Tibial nerve (tissue), 4 donors: ENCODE data around the gene ELOVL6.

Experiments used
- EP300 ChIP-seq, 2 donors: sonication (generic); formaldehyde crosslinking; IDR thresholded peaks; one replicate each; pipeline ENCODE4 v1.6.1; 2017; ENCODE audit warnings: antibody characterized with exemption in 2 of 2, mild to moderate bottlenecking in 1 of 2
- POLR2A ChIP-seq, 2 donors: fragments of 450-650 bp; IDR thresholded peaks; one replicate each; pipeline ENCODE4 v1.6.1; 2017; ENCODE audit warnings: antibody characterized with exemption in 2 of 2, mild to moderate bottlenecking in 2 of 2, moderate library complexity in 2 of 2
- TF ChIP-seq, protein P1 (sequence below), 5 experiments: fragments of 200-600 bp in 3 of 5; fragments of 450-650 bp in 2 of 5; sonication (generic) in 3 of 5; IDR thresholded peaks; one replicate each; pipeline ENCODE4 v1.5.1; 2016 to 2019; ENCODE audit warnings: antibody characterized with exemption in 5 of 5, mild to moderate bottlenecking in 3 of 5, moderate library complexity in 2 of 5

DNA sequence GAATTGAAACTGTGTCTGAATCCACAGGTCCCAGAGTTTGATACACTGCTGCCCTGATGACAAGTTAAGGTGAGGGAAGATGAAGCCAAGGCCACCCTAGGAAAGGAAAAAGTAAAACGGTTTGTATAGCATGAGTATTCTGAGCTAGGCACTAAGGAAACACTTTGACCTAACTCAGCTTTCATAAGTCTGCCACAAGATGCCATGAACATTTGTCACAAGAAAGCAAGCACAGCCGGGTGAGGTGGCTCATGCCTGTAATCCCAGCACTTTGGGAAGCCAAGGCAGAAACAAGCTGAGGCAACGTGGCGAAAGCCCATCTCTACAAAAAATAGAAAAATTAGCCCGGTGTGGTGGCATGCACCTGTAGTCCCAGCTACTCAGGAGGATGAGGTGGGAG lies 34.2 kb downstream of the ELOVL6 start:
- TF ChIP-seq POLR2A (IDR thresholded peaks at IDR 0.05) (no peak), EP300 (IDR thresholded peaks at IDR 0.05) (no peak)
- TF ChIP-seq, protein P1, sequence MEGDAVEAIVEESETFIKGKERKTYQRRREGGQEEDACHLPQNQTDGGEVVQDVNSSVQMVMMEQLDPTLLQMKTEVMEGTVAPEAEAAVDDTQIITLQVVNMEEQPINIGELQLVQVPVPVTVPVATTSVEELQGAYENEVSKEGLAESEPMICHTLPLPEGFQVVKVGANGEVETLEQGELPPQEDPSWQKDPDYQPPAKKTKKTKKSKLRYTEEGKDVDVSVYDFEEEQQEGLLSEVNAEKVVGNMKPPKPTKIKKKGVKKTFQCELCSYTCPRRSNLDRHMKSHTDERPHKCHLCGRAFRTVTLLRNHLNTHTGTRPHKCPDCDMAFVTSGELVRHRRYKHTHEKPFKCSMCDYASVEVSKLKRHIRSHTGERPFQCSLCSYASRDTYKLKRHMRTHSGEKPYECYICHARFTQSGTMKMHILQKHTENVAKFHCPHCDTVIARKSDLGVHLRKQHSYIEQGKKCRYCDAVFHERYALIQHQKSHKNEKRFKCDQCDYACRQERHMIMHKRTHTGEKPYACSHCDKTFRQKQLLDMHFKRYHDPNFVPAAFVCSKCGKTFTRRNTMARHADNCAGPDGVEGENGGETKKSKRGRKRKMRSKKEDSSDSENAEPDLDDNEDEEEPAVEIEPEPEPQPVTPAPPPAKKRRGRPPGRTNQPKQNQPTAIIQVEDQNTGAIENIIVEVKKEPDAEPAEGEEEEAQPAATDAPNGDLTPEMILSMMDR (IDR thresholded peaks at IDR 0.05), result no peak
